SW480 (cell line): Measurements from ENCODE around the gene ARRDC5.
"Not testable (repeated sequence)": the region's sequence is repeated elsewhere in the genome, so short reads cannot be mapped to it uniquely, and the experiment has no call there.

ENCODE experiments used
- DNase-seq: peaks from one replicate; pipeline ENCODE4 v3.0.0-alpha.2; 2016; ENCODE audit warnings: low spot score

The ARRDC5 gene

DNA sequence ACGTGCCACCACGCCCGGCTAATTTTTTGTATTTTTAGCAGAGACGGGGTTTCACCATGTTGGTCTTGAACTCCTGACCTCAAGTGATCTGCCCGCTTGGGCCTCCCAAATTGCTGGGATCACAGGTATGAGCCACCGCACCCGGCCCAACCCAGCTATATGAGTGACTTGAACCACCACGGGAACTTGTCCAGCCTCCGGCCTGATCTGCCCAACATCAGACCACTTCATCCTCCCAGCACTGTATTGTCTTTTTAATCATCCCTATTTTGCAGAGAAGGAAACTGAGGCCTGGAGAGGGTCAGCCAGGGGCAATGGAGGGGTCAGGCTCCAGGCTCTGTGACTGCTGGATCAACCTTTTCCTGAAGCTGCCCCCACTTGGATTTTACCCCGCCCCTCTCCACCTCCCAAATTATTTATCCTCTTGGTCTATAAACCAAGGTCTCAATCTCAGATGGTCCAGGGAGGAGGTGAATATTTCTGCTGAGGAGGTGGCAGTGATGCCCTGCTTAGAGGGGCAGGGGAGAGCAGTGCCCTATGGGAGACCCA lies 34.3 kb downstream of the ARRDC5 start:
- DNase-seq, result no peak

DNA sequence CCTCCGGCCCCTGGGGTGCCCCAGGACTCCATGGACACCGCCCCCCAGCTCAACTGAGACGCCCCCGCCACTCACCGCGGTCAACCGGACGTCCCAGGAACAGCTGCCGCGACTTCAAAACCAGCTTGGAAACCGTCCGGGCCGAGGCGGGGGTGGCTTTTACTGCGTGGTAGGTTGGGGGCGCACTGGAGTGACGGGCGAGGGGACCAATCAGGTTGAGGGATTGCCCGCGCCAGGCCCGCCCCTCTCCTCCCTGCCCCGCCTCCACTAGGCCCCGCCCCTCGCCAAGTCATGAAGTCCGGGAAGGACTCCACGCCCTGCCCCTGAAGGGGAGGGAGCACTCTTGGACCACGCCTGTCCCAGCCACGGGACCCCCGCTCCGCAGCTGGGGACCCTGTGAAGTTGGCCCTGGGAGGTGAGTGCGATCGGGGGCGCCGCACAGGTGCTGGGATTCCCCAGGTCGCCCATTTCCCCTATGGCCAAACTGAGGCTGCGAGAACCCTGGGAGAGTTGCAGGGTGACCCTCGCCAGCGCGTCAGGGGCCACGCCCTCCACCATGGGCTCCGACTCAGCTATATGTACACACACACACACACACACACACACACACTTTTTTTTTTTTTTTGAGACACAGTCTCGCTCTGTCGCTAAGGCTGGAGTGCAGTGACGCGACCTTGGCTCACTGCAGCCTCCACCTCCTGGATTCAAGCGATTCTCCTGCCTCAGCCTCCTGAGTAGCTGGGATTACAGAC lies 35.0 kb downstream of the ARRDC5 start, which contains the start of gene PLIN3:
PLIN3 (minus strand) TSS at position 134 of the 752 bp plus-strand sequence. CDS start 6,273 bp downstream, outside the sequence.
- peak; percentile 78 for DNase-seq

DNA sequence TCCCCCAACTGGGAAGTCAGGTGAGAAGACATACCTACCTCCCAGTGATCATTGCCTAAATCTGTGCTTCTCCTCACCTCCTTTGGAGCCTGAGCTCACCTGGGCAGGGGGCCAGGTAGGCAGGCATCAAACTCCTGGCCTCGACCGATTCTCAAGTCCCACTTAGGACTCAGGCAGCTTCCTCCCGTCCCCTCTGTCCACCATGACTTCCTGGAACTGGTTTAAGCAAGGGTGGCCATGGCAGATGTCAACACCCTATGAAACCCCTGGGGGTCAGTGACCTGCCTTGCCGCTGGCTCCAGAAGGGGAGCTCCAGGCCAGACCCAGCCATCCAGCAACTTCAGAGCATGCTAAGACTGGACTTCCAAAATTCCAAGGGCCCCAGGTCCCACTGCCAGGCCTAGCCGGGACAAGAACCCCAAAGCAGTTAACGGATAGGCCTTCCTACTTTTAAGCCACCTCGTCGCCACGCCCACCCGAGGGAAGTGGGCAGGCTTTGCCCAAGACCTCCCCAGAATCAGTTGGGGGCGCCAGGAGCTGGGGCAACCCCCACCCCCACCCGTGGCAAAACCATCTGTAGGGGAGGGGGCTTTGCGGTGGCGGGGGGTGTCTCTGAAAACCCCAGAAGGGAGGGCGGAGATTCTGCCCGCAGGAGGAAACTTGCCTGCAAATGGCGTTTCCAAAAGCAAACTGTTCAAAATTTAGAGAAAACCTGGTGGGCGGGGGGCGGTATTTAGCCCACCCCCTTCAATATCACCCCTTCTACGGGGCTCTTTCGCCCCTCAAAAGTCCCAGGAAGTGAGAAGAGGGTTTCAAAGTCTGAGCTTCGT lies 35.9 kb downstream of the ARRDC5 start:
- no peak for DNase-seq

DNA sequence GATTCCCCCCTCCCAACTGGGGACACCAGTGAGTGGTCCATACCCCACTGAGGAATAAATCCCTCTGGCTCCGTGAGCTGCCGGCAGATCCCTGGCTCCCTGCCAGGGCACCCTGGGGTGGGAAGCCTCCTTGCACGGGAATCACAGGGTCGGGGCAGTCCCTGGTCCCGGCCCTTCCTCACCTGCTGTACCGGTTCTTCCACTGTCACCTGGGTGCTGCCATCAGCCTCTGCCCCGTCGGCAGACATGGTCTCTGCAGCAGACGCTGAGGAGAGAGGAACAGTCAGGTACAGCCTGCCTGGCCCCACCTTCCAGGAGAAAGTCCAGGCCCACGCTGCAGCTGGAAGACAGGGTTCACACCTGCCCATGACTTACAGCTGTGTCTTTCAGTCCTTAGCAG lies 41.5 kb downstream of the ARRDC5 start:
- DNase-seq, result no peak

DNA sequence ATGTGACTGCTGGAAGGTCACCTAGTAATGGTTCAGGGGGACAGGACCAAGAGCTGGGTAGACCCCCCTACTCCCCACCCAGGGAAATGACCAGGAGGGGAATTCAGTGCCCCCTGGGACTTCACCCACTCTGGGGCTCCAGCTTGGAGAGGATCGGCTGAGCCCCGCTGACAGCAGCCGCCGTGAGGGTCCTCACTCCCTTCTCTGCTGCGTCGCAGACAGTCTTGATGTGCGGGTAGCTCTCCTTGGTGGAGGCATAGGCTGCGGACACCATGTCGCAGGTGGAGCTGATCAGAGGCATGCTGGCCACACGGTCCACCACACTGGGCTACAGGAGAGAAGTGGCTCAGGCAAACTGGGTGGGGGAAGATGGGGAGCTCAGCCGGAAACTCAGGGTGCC lies 43.0 kb downstream of the ARRDC5 start:
- DNase-seq, result no peak

DNA sequence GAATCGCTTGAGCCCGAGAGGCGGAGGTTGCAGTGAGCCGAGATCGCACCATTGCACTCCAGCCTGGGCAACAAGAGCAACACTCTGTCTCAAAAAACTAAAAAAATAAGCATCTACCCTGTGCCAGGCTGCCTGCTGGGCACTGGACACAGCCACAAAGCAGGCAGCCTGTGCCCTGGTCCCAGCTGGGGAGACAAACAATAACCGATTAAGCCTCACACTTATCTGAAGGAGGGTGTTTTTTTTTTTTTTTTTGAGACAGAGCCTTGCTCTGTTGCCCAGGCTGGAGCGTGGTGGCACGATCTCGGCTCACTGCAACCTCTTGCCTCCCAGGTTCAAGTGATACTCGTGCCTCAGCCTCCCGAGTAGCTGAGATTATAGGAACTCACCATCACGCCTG lies 46.2 kb downstream of the ARRDC5 start:
- not testable (repeated sequence) for DNase-seq

DNA sequence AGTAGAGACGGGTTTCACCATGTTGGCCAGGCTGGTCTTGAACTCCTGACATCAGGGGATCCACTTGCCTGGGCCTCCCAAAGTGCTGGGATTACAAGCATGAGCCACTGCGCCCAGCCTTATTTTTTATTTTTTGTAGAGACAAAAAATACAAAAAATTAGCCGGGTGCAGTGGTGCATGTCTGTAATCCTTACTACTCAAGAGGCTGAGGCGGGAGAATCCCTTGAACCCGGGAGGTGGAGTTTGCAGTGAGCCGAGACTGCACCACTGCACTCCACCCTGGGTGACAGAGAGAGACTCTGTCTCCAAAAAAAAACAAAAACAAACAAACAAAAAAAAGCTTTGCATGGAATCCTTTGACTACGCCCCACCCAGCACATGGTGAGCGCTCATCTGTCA lies 49.2 kb downstream of the ARRDC5 start:
- DNase-seq, result not testable (repeated sequence)

DNA sequence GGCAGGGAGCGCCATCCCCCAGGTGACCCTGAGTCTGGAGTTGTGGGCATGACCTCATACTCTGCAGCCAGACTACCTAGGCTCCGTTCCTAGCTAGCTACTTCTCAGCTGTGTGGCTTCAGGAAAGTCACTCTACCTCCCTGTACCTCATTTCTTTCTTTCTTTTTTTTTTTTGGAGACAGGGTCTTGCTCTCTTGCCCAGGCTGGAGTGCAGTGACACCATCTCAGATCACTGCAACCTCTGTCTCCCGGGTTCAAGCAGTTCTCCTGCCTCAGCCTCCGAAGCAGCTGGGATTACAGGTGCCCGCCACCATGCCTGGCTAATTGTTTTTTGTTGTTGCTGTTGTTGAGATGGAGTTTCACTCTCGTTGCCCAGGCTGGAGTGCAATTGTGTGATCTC lies 50.2 kb downstream of the ARRDC5 start:
- DNase-seq, result no peak

DNA sequence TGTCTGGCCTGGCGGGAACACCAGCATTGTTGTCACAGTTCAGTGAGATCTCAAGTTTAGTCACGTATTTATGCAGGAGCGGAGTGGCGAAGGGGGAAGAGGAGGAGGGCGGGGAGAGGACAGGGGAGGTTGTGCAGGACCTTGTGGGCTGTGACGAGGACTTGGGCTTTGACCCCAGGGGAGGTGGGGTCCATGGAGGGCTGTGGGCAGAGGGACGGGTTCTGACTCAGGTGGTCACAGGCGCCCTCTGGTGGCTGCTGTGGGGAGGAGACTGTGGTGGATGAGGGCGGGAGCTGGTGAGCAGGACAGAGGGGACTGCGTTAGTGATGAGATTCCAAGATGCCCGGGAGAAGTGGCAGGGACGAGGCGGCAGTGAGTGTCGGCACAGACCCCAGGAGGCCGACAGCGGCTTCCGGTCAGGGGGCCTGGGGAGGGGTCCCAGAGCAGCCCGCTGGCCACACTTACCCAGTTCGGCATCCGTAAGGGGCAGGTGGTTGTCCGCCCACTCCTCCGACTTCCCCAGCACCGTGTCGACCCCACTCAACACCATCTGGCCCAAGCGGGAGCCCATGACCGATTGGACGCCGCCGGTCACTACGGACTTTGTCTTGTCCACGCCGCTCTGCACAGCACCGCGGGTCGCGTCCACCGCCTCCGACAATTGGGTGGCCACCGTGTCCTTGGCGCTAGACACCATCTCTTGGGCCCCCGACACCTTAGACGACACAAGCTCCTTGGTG lies 51.0 kb downstream of the ARRDC5 start:
- no peak for DNase-seq

DNA sequence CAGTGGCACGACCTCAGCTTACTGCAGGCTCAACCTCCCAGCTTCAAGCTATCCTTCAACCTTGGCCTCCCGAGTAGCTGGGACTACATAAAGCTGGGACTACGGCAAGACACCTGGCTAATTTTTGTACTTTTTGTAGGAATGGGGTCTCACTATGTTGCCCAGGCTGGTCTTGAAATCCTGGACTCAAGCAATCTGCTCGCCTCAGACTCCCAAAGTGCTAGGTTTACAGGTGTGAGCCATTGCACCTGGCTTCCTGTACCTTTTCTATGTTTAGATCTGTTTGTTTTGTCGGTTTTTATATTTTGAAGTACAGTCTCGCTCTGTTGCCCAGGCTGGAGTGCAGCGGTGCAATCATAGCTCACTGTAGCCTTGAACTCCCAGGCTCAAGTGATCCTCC lies 53.7 kb downstream of the ARRDC5 start:
- no peak for DNase-seq

DNA sequence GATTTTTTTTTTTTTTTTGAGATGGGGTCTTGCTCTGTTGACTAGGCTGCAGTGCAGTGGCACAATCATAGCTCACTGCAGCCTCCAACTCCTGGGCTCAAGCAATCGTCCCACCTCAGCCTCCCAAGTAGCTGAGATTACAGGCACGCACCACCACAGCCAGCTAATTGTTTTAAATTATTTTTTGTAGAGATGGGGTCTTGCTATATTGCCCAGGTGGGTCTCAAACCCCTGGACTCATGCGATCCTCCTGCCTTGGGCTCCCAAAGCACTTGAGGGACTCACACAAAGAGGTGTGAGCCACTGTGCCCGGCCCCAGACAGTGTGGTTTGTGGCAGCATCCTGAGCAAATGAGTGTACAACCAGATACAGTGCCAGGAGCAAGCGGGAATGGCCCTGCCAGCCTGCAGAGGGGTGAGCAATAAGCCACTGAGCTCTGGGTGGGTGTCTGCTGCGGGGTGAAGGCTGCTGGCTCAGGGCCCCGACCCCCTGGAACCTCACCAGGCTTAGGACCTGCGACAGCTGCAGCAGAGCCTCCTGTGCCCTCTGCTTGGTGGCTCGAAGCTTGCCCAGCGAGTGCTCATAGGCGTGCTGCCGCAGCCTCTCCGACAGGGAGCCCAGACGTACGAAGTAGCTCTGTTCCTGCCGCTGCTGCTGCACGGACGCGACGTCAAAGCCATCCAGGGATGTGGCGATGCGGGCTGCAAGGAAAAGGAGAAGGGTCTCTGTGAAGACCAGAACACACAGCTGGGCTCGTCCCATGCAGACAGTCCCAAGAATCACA lies 55.3 kb downstream of the ARRDC5 start:
- no peak for DNase-seq

DNA sequence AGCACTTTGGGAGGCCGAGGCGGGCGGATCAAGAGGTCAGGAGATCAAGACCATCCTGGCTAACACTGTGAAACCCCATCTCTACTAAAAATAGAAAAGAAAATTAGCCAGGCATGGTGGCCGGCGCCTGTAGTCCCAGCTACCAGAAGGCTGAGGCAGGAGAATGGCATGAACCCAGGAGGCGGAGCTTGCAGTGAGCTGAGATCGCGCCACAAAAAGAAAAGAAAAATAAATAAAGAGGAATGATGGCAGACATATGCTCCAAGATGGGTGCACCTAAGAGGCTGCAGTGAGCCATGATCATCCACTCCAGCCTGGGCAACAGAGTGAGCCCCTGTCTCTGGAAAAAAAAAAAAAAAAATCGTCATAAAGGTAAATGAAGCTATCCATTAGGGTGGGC lies 56.7 kb downstream of the ARRDC5 start:
- not testable (repeated sequence) for DNase-seq

DNA sequence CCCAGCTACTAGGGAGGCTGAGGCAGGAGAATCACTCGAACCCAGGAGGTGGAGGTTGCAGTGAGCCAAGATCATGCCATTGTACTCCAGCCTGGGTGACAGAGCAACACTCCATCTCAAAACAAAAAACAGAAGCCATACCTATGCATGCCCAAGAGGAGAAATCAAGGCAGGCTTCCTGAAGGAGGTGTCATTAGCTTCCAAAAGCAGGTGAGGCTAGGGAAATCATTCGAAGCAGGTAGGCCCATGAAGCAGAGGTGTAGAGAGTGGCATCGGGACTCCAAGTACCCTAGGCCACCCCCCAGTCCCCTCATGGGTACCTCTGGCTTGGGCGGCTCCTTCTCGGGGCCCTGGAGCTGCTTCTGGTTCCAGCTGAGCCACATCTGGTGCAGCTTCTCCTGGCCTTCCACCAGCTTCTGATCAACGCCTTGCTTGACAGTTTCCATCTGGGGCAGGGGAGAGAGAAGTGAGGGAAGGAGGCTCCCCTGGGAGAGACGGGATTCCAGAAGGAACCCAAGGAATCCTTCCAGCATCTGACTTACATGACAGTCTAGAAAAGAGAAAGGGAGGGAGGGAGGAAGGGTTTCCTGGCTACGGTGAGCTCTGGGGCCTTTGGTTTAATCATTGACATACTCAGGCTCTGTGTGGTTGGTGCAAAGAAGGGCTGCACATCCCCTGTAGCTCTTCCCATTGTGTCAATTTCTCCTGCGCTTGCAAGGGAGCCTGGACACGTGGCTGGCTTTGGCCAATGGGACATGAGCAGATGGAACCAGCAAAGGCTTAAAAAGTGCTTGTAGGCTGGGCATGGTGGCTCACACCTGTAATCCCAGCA lies 58.1 kb downstream of the ARRDC5 start:
- no peak for DNase-seq

DNA sequence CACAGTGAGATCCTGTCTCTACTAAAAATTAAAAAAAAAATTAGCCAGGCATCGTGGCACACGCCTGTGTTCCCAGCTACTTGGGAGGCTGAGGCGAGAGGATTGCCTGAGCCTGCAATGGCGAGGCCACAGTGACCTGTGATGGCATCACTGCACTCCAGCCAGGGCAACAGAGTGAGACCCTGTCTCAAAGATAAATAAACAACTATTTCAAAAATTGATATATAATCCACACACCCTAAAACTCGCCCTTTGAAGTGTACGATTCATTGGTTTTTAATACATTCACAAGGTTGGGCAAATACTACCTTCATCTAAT lies 59.1 kb downstream of the ARRDC5 start:
- no peak for DNase-seq
